SU-DHL-6 (cell line): ENCODE data around the gene ACAD11.

Experiments
- CTCF ChIP-seq: fragments of 200-600 bp; sonication (generic); IDR thresholded peaks from one replicate; pipeline ENCODE4 v1.5.1; 2017; ENCODE audit warnings: antibody characterized with exemption, mild to moderate bottlenecking, low read length, moderate library complexity; ENCODE audit not compliant: insufficient read depth, poor library complexity, severe bottlenecking
- EZH2phosphoT487 ChIP-seq: fragments of 200-600 bp; sonication (generic), shearing (Covaris generic); conservative IDR thresholded peaks from 2 replicates; pipeline ENCODE4 v1.6.1; 2018; ENCODE audit warnings: mild to moderate bottlenecking, antibody characterized with exemption, low read length, moderate library complexity, mixed read lengths

GRCh38 chr3:132654721-132655120, 4.9 kb downstream of the ACAD11 start:
- TF ChIP-seq CTCF: no peak
- TF ChIP-seq EZH2phosphoT487: no peak
